ENCODE results near the gene ARMC5. TPM values are rescaled to one million over a fixed set of nuclear protein-coding genes. Genes with fewer than 3 reads are reported as not detected.

The ARMC5 gene
- total RNA-seq, 2 donors from 2014 or later, result 4.2 to 13.2 TPM

DNA sequence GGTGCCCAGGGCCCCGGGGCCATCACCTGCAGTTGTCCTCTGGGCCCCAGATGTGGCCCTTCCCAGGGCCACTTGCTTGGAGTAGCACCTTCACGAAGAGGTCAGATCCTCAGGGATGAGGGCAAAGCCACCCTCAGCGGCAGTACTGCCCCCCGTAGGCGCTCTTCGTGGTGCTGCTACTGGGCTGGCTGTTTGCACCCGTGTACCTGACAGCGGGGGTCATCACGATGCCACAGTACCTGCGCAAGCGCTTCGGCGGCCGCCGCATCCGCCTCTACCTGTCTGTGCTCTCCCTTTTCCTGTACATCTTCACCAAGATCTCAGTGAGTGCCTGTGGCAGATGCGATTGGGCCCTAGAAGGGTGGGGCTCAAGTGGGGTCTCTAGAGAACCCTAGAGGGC, 26.3 kb downstream of the ARMC5 start:
- no peak for DNase-seq
- no peak overlapping the region for H3K4me3 ChIP-seq

DNA sequence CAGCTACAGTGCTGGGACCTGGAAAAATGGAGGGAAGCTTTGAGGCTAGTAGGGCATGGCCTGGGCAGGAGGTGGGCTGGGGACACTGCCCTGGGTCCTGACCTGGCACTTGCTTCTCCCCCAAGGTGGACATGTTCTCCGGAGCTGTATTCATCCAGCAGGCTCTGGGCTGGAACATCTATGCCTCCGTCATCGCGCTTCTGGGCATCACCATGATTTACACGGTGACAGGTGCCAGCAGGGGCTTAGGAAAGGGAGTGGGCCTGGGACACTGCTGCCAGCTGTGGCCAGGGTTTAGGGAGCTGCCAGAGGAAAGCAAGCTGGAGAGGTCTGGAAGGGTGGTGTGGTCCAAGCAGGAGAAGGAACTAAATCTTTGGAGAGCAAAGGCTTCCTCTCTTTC, 26.7 kb downstream of the ARMC5 start:
- 60 to 97% methylated on average over 1 to 5 of the region's 5 CpGs for WGBS, 2 donors
- H3K4me1 ChIP-seq, result peaks cover 28% of the 10 kb centered on the region
- no peak overlapping the region for H3K27ac ChIP-seq
- ATAC-seq, result no peak
- H3K9me3 ChIP-seq, result no peaks in the 10 kb centered on the region
- H3K27me3 ChIP-seq, result no peaks in the 10 kb centered on the region
- H3K4me3 ChIP-seq, result no peak overlapping the region
- H3K36me3 ChIP-seq (replicated peaks in 1 of 2; ENCODE audit: insufficient read depth in 1 of 2, low read depth in 2 of 2), result no peaks in the 10 kb centered on the region
- intact Hi-C loops (cut with DNase I), result no loop called here
- DNase-seq, result no peak
- TF ChIP-seq, protein P1, sequence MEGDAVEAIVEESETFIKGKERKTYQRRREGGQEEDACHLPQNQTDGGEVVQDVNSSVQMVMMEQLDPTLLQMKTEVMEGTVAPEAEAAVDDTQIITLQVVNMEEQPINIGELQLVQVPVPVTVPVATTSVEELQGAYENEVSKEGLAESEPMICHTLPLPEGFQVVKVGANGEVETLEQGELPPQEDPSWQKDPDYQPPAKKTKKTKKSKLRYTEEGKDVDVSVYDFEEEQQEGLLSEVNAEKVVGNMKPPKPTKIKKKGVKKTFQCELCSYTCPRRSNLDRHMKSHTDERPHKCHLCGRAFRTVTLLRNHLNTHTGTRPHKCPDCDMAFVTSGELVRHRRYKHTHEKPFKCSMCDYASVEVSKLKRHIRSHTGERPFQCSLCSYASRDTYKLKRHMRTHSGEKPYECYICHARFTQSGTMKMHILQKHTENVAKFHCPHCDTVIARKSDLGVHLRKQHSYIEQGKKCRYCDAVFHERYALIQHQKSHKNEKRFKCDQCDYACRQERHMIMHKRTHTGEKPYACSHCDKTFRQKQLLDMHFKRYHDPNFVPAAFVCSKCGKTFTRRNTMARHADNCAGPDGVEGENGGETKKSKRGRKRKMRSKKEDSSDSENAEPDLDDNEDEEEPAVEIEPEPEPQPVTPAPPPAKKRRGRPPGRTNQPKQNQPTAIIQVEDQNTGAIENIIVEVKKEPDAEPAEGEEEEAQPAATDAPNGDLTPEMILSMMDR (IDR thresholded peaks at IDR 0.05), result no peak
- no peak for TF ChIP-seq POLR2A (IDR thresholded peaks at IDR 0.05)

More for the DNA sequence above, 26.3 kb downstream of the ARMC5 start:
- no peaks in the 10 kb centered on the region for H3K27me3 ChIP-seq
- peak overlapping the region in 1 of 4 donors; percentile 60 for H3K27ac ChIP-seq
- peaks cover 28% of the 10 kb centered on the region for H3K4me1 ChIP-seq
- TF ChIP-seq, protein P1 (IDR thresholded peaks at IDR 0.05), result no peak
- no peak for TF ChIP-seq POLR2A (IDR thresholded peaks at IDR 0.05)
- WGBS, 2 donors, result 89 to 94% methylated on average over 11 to 17 of the region's 17 CpGs
- H3K36me3 ChIP-seq (replicated peaks in 1 of 2; ENCODE audit: insufficient read depth in 1 of 2, low read depth in 2 of 2), result no peaks in the 10 kb centered on the region
- no peaks in the 10 kb centered on the region for H3K9me3 ChIP-seq
- ATAC-seq, result no peak
- intact Hi-C loops (cut with DNase I), result no loop called here

DNA sequence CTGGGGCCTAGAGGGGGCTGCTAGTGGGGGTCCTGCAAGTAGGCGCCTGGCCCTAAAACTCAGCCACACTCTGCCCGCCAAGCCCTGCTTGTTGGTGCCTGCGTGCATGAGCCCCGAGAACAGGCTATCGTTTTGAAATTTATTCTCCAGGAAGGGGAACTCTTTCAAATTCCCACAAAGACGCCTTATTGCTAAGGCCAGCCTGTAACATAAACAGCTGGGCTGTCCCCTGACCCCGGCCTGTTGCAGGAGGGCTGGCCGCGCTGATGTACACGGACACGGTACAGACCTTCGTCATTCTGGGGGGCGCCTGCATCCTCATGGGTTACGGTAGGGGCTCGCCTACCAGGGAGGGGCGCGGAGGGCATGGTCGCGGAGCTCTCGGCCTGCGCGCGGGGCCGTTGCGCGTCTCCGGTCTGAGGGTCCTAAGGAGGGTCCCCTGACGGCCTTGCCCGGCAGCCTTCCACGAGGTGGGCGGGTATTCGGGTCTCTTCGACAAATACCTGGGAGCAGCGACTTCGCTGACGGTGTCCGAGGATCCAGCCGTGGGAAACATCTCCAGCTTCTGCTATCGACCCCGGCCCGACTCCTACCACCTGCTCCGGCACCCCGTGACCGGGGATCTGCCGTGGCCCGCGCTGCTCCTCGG, 27.9 kb downstream of the ARMC5 start:
- Histone ChIP-seq H3K4me3 (peak overlapping the region in 1 of 2 donors; percentile 58), H3K9me3 (no peaks in the 10 kb centered on the region), H3K4me1 (peaks cover 28% of the 10 kb centered on the region), H3K27ac (peak overlapping the region in 1 of 4 donors; percentile 34), H3K27me3 (no peaks in the 10 kb centered on the region), H3K36me3 (replicated peaks in 1 of 2; ENCODE audit: insufficient read depth in 1 of 2, low read depth in 2 of 2) (no peaks in the 10 kb centered on the region)
- ATAC-seq, result no peak
- intact Hi-C loops (cut with DNase I), result no loop called here
- WGBS, 2 donors, result 9 to 38% methylated on average over 6 to 48 of the region's 48 CpGs
- DNase-seq, result no peak
- TF ChIP-seq POLR2A (IDR thresholded peaks at IDR 0.05), result no peak
- TF ChIP-seq, protein P1 (IDR thresholded peaks at IDR 0.05), result no peak

DNA sequence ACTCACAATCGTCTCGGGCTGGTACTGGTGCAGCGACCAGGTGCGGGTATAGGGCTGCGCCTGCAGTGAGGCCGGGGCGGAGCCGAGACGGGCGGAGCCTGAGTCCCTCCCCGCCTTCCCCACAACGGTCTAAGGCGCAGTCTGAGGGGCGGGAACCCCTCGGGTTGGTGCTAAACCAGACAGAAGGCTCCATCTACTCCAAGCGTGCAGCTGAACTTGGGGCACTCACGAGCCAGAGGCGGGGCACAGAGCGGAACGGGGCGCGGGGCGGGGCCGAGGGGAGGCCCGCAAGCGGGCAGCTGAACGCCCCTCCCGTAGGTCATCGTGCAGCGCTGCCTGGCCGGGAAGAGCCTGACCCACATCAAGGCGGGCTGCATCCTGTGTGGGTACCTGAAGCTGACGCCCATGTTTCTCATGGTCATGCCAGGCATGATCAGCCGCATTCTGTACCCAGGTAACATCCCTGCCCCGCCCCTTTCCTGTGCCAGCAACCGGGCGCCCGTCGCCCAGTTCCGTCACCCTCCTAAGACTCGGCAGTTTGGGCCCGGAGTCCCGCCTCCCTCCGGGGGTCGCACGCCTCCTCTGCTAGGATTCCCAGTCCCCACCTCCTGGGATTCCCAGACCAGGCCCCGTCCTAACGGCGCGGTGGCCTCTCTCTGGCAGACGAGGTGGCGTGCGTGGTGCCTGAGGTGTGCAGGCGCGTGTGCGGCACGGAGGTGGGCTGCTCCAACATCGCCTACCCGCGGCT, 28.6 kb downstream of the ARMC5 start:
- WGBS, 2 donors, result 1% methylated on average over 57 of the region's 60 CpGs; no CpG with 5 or more reads in 1 of the 2 donors
- Histone ChIP-seq H3K36me3 (replicated peaks in 1 of 2; ENCODE audit: insufficient read depth in 1 of 2, low read depth in 2 of 2) (peaks cover 2 to 3% of the 10 kb centered on the region in 2 donors), H3K9me3 (no peaks in the 10 kb centered on the region), H3K27me3 (no peaks in the 10 kb centered on the region), H3K27ac (peak overlapping the region in 1 of 4 donors; percentile 34), H3K4me3 (peak overlapping the region in 1 of 2 donors; percentile 58), H3K4me1 (peaks cover 28% of the 10 kb centered on the region)
- DNase-seq, result peak; percentile 55 to 73 (median 66)
- peak; percentile 76 for ATAC-seq
- intact Hi-C loops (cut with DNase I), result no loop called here
- TF ChIP-seq, protein P1 (IDR thresholded peaks at IDR 0.05), result no peak
- TF ChIP-seq POLR2A (IDR thresholded peaks at IDR 0.05), result no peak

Measured in body of pancreas (tissue), 4 donors.